ENCODE results near the gene UBE3D.

Gene UBE3D

DNA sequence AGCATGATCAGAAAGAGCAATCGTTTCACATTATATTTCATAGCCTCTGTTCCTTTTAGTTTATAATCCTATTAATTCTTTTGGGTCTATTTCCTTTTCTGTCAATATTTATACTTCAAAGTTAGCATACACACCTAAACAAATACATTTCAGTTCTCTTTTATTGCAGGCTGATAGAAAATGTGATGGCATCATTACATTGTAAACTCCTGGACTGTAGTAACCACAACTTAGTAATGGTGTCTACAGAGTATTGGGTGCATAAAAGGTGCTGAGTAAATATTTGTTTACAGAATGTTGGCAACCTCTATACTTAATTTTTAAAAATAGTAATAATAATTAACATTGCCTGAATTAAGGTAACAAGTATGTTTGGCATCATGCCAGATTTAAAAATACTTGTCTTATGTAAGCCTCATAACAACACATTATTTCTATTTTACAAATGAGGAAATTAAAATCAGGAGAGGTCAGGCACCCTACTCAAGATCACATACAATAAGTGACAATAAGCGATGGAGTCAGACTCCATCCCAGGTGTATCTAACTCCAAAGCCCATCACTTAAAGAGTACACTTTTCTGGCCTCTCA is 195.0 kb downstream of the UBE3D start:
- Histone ChIP-seq H3K9me3 (ENCODE audit: control insufficient read depth, insufficient read depth, low read depth, low read length) (no peaks in the 10 kb centered on the region), H3K27ac (ENCODE audit: extremely low read depth, low read depth, low read length) (no peak overlapping the region), H3K4me1 (ENCODE audit: control insufficient read depth, insufficient read depth, low read length) (peaks cover 2% of the 10 kb centered on the region; the same call in 1 of the 2 replicates), H3K4me3 (ENCODE audit: low read depth, low read length) (no peak overlapping the region), H3K36me3 (ENCODE audit: control insufficient read depth in 2 of 2, insufficient read depth in 1 of 2, low read length in 2 of 2) (no peaks in the 10 kb centered on the region)
- ChIA-PET CTCF (no interaction called here), POLR2A (no interaction called here)
- TF ChIP-seq BCL11B (tag by site-specific recombination; IDR thresholded peaks at IDR 0.05; ENCODE audit: low read depth), result no peak
- no peak for TF ChIP-seq ZNF548 (tag by site-specific recombination; IDR thresholded peaks at IDR 0.05)
- TF ChIP-seq ZNF37A (tag by site-specific recombination; IDR thresholded peaks at IDR 0.05), result 0 out of 2 replicates have a peak, but pooled peaks have one; percentile 17
- no peak for TF ChIP-seq ZNF623 (tag by site-specific recombination; IDR thresholded peaks at IDR 0.05)

DNA sequence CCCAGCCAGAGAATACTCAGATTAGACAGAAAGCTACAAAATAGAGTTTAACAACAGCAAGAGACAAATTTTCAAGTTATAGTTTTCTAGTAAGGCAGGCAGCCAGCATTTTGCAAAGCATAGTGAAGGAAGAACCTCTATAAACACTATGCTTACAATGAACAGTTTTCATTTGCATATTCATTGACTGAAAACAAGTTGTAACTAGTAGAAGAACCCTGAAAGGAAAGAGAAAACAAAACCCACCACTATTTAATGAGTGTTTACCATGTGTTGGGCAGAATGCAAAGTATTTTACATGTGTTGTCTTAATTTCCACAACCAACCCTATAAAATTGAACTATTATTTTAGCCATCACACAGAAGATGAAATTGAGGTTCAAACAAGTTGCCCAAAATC is 196.1 kb downstream of the UBE3D start:
- no peaks in the 10 kb centered on the region for H3K36me3 ChIP-seq (ENCODE audit: control insufficient read depth in 2 of 2, insufficient read depth in 1 of 2, low read length in 2 of 2)
- no peaks in the 10 kb centered on the region for H3K9me3 ChIP-seq (ENCODE audit: control insufficient read depth, insufficient read depth, low read depth, low read length)
- TF ChIP-seq ZNF654 (tag by site-specific recombination; IDR thresholded peaks at IDR 0.05; ENCODE audit: low read depth) (no peak), ZNF155 (tag by site-specific recombination; IDR thresholded peaks at IDR 0.05) (no peak), TSHZ1 (tag by site-specific recombination; IDR thresholded peaks at IDR 0.05; ENCODE audit: borderline replicate concordance) (no peak), ZEB2 (tag by site-specific recombination; IDR thresholded peaks at IDR 0.05) (no peak), ZNF16 (tag by site-specific recombination; IDR thresholded peaks at IDR 0.05; ENCODE audit: low read depth) (no peak), ZNF843 (tag by site-specific recombination; IDR thresholded peaks at IDR 0.05) (no peak), GLI4 (tag by site-specific recombination; IDR thresholded peaks at IDR 0.05) (no peak), ZNF248 (tag by site-specific recombination; IDR thresholded peaks at IDR 0.05) (no peak), ZNF366 (tag by site-specific recombination; conservative IDR thresholded peaks at IDR 0.05) (no peak), ZNF354C (tag by site-specific recombination; IDR thresholded peaks at IDR 0.05; ENCODE audit: borderline replicate concordance, low read depth) (no peak), ZNF518A (tag by site-specific recombination; conservative IDR thresholded peaks at IDR 0.05; ENCODE audit: low read depth) (no peak), YY2 (tag by site-specific recombination; IDR thresholded peaks at IDR 0.05) (no peak), TRIM28 (IDR thresholded peaks at IDR 0.05; ENCODE audit: borderline replicate concordance, low read length) (no peak), ZBTB44 (tag by site-specific recombination; IDR thresholded peaks at IDR 0.05) (no peak), ZNF311 (tag by site-specific recombination; IDR thresholded peaks at IDR 0.05; ENCODE audit: borderline replicate concordance) (no peak), ZNF560 (tag by site-specific recombination; IDR thresholded peaks at IDR 0.05; ENCODE audit: borderline replicate concordance) (no peak), ZNF777 (tag by site-specific recombination; IDR thresholded peaks at IDR 0.05; ENCODE audit: borderline replicate concordance) (no peak)
- CTCF ChIA-PET, result no interaction called here
- POLR2A ChIA-PET, result no interaction called here
- H3K27ac ChIP-seq (ENCODE audit: extremely low read depth, low read depth, low read length), result no peak overlapping the region
- H3K4me1 ChIP-seq (ENCODE audit: control insufficient read depth, insufficient read depth, low read length), result no peaks in the 10 kb centered on the region
- no peak overlapping the region for H3K4me3 ChIP-seq (ENCODE audit: low read depth, low read length)

Data from HEK293 (cell line).